ENCODE measurements around the gene VAV2.

Gene VAV2

GRCh38 chr9:133861692-133862091, 130.4 kb downstream of the VAV2 start:
- Histone ChIP-seq H3K27me3 (ENCODE audit: low read length) (no peaks in the 10 kb centered on the region), H3K79me2 (ENCODE audit: insufficient read depth, low read length) (peaks cover 42% of the 10 kb centered on the region), H3K4me3 (ENCODE audit: insufficient read depth, low read length, poor library complexity, severe bottlenecking) (no peak overlapping the region), H3K36me3 (ENCODE audit: low read length) (no peaks in the 10 kb centered on the region), H3K9ac (ENCODE audit: low read length) (no peak overlapping the region), H3K9me2 (replicated peaks; ENCODE audit: insufficient read depth, low read length) (no peaks in the 10 kb centered on the region), H3K27ac (ENCODE audit: low read depth, low read length) (no peak overlapping the region), H3K9me3 (ENCODE audit: insufficient read depth, low read length) (no peaks in the 10 kb centered on the region), H3K4me2 (ENCODE audit: low read depth, low read length, poor library complexity, severe bottlenecking) (no peak overlapping the region), H2AFZ (ENCODE audit: low read depth, low read length, severe bottlenecking) (no peak overlapping the region), H4K20me1 (ENCODE audit: low read depth, low read length) (no peaks in the 10 kb centered on the region), H3F3A (ENCODE audit: insufficient read depth) (no peaks in the 10 kb centered on the region)
- no peak for TF ChIP-seq CTCF (IDR thresholded peaks at IDR 0.05; ENCODE audit: insufficient read depth, low read length, poor library complexity, severe bottlenecking)
- TF ChIP-seq EZH2phosphoT487 (conservative IDR thresholded peaks at IDR 0.05; ENCODE audit: low read length) = no peak

DNA sequence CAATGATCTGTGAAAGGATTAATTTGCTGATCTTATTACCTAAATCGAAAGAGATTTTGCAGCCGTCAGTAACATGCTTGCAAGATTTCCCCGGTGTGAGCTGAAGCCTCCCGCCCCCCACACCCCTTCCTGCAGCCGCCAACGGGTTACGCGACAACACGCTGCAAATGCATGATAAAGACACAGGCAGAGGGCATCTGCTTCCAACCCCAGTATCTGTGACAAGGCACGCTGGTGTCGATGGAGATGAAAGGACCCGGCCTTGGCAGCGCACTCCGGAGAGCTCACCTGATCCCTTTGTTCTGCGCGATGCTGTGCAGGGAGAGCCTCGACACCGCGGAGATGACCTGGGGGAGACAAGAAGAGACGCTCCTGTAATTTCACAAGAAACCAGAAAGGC, 131.0 kb downstream of the VAV2 start:
- Histone ChIP-seq H3K9me2 (replicated peaks; ENCODE audit: insufficient read depth, low read length) (no peaks in the 10 kb centered on the region), H3K4me2 (ENCODE audit: low read depth, low read length, poor library complexity, severe bottlenecking) (no peak overlapping the region), H2AFZ (ENCODE audit: low read depth, low read length, severe bottlenecking) (no peak overlapping the region), H3F3A (ENCODE audit: insufficient read depth) (no peaks in the 10 kb centered on the region), H4K20me1 (ENCODE audit: low read depth, low read length) (no peaks in the 10 kb centered on the region), H3K79me2 (ENCODE audit: insufficient read depth, low read length) (peaks cover 38% of the 10 kb centered on the region), H3K9ac (ENCODE audit: low read length) (no peak overlapping the region), H3K36me3 (ENCODE audit: low read length) (no peaks in the 10 kb centered on the region), H3K9me3 (ENCODE audit: insufficient read depth, low read length) (no peaks in the 10 kb centered on the region), H3K4me3 (ENCODE audit: insufficient read depth, low read length, poor library complexity, severe bottlenecking) (no peak overlapping the region), H3K27ac (ENCODE audit: low read depth, low read length) (no peak overlapping the region), H3K27me3 (ENCODE audit: low read length) (no peaks in the 10 kb centered on the region)
- no peak for TF ChIP-seq EZH2phosphoT487 (conservative IDR thresholded peaks at IDR 0.05; ENCODE audit: low read length)
- no peak for TF ChIP-seq CTCF (IDR thresholded peaks at IDR 0.05; ENCODE audit: insufficient read depth, low read length, poor library complexity, severe bottlenecking)

DNA sequence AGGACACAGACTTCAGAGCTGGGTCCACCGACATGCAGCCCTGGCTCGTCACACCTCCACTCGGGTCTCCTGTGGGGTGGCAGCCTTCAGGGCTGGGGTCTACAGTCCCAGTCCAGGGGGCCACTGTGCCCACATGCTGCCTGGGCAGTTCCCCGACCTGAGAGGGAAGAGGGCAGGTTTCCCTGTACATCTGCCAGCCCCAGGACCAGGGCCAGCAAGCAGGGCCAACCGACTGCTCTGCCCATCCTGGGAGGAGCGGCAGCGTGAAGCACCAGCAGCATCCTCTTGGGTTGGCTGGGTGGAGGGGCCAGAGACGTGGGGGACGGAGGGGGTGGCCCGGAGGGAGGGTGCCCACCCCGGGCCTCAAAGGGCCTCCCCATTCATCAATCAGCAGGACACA, 133.4 kb downstream of the VAV2 start:
- Histone ChIP-seq H3K9me2 (replicated peaks; ENCODE audit: insufficient read depth, low read length) (no peaks in the 10 kb centered on the region), H3K4me3 (ENCODE audit: insufficient read depth, low read length, poor library complexity, severe bottlenecking) (no peak overlapping the region), H3K27ac (ENCODE audit: low read depth, low read length) (no peak overlapping the region), H3K27me3 (ENCODE audit: low read length) (no peaks in the 10 kb centered on the region), H3K4me2 (ENCODE audit: low read depth, low read length, poor library complexity, severe bottlenecking) (no peak overlapping the region), H2AFZ (ENCODE audit: low read depth, low read length, severe bottlenecking) (no peak overlapping the region), H3K36me3 (ENCODE audit: low read length) (no peaks in the 10 kb centered on the region), H4K20me1 (ENCODE audit: low read depth, low read length) (no peaks in the 10 kb centered on the region), H3K9ac (ENCODE audit: low read length) (no peak overlapping the region), H3F3A (ENCODE audit: insufficient read depth) (no peaks in the 10 kb centered on the region), H3K79me2 (ENCODE audit: insufficient read depth, low read length) (peaks cover 29% of the 10 kb centered on the region), H3K9me3 (ENCODE audit: insufficient read depth, low read length) (no peaks in the 10 kb centered on the region)
- TF ChIP-seq EZH2phosphoT487 (conservative IDR thresholded peaks at IDR 0.05; ENCODE audit: low read length) (no peak), CTCF (IDR thresholded peaks at IDR 0.05; ENCODE audit: insufficient read depth, low read length, poor library complexity, severe bottlenecking) (no peak)
